Renal pelvis (tissue), 4 donors: ENCODE data around the gene SIK3. TPM values are rescaled to one million over a fixed set of nuclear protein-coding genes. Genes with fewer than 3 reads are reported as not detected.
"Not testable (repeated sequence)": the region's sequence is repeated elsewhere in the genome, so short reads cannot be mapped to it uniquely, and the experiment has no call there.

Experiments used
- DNase-seq: peaks from one replicate; pipeline ENCODE4 v3.0.0-alpha.2; 2013
- polyA plus RNA-seq, 3 donors: library from polyadenylated mRNA; unstranded; fragments of 120-200 nt; gene quantifications; one replicate each; pipeline ENCODE4 v1.2.1, GENCODE V29; 2013; ENCODE audit not compliant: insufficient read length in 3 of 3

Gene SIK3
- polyA plus RNA-seq, 3 donors, result 34.9 to 46.3 (median 45.6) TPM

DNA sequence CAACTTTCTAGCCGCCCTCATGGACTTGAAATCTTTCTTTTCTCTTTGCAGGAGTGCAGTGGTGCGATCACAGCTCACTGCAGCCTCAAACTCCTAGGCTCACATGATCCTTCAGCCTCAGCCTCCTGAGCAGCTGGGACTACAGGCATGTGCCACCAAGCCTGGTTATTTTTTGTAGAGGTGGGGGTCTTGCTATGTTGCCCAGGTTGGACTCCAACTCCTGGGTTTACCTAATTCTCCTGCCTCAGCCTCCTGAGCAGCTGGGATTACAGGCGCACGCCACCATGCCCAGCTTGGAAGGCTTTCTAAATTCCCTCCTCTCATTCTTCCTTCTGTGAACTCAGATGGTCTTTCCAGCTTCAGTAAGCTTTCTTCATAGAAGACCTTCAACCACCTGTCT is 256.1 kb downstream of the SIK3 start:
- no peak for DNase-seq

DNA sequence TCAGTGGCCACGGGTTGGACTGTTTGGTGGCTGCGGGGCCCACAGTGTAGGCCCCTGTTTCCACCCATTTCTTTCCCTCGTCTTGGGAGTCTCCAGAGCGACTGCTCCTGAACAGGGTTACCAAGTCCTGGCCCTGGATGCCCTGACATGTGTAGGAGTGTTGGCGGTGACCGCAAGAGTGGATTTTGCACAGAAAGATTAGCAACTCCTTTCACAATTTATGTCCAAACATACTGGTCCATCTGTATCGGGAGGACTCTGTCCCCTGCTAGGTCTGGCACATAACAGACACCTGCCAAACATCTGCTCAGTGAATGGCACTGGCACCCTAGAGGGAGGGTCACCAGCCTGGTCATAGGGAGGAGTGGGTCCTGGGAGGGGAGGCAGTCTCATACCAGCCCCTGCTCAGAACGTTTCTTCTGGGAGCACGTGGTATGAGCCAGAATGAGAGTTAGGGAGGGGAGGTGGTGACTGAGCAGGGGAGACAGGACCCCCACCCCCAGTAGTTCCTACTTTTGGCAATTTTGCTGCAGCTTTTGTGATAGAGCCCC is 257.4 kb downstream of the SIK3 start:
- no peak for DNase-seq

DNA sequence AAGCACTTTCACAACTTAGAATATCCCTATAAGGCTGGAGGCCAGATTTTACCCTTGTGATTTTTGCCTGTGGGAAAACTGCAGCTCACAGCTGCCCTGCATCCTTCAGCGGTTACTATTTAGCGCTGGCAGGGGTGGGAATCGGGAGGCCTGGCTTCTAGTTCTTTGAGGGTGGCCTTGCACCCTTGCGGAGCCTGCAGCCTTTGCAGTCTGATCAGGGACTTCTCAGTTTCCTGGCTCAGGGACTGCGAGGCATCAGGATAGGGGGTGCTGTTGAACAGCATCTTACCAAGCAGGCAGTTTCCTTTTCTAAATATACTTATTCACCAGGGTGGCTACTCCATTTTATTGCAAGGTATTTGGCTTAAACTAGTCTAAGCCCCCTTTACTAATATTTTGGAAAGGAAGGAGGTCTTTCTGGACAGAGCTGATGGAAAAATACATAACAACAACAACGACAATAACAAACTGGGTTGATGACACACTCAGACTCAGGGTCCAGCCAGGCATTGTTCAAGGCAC is 257.9 kb downstream of the SIK3 start:
- no peak for DNase-seq

DNA sequence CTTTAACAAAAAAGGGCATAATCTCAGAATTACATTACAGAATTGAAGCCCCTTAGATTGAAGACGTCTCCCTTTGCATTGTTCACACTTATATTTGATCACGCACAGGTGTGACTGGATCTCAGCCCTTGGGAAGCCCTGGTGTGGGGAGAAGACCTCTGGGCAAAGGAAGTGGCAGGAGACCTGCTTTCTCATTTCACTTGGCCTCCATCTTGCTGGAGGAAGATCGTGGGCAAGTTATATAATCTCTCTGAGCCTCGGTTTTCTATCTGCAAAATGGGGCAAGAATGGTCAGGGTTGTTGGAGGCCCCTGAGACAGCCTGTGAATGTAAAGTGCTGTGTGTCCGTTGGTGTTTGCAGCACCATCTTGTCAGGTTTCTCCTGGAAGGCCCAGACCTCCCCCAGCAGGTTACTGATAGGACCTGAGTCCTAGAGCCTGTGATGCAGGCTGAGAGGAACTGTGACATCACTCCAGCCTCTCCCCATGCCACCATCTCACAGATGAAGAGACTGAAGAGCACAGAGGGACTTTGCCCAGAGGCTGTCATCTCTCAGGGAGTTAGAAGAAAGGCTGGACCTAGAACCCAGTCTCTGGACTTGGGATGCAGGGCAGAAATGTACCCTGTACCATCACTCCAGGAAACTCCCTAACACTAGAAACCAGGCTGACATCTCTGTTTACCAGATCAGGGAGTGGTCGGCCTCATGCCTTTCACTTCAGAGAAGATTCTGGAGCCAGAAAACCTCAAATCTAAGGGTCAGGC is 259.7 kb downstream of the SIK3 start:
- no peak for DNase-seq

DNA sequence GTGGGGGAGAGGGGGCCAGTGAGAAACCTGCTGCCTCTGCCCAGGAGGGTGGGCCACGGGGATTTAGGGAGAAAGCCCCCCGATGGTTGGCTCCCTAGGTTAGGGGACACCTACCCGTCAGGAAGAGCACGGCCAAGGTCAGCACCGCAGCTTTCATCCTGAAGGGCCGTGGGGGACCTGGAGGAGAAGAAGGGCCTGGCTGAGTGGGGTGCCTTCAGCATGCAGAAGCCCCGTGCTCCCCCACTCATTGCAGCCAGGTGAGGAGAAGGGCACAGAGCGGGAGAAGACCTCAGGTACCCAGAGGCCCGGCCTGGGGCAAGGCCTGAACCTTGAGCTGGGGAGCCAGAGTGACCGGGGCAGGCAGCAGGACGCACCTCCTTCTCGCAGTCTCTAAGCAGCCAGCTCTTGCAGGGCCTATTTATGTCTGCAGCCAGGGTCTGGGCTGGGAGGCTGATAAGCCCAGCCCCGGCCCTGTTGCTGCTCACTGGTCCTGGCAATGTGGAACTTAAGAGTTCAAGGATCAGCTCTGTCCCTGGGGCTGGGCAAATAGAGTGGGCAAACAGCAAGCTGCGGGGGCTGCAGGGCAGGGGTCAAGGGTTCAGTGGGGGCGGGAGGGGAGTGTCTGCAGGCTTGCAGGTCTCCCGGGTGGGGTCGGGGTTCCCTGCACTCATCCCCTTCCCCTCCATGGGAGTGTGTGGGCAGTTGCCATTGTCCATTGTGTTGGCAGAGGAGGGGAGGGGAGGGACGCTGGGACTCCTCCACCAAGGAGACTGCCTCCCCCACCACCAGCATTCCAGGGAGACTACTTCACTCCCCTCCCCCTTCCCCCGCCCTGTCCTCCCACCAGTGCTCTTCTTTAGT is 260.8 kb downstream of the SIK3 start, which contains the start of gene APOA1:
Gene APOA1 (minus strand): TSS at position 392 of the 861 bp plus-strand sequence. CDS start 235 bp downstream, at position 157.
- DNase-seq, result peak; percentile 33

DNA sequence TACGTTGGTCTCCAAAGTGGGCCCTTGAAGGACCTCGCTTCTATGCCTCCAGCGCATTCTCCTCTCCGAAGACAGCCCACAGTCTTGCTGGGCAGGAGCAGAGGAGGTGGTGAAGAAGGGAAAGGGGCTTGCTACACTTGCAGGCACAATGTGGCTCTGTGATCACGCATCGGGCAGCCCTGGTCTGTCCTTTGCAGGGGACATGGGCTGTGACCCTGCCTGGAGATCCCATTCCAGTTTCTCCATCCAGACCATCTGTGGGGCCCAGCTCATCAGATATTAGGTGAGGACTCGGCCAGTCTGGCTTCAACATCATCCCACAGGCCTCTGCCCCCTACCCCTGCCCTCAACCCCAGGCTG is 261.6 kb downstream of the SIK3 start:
- no peak for DNase-seq

DNA sequence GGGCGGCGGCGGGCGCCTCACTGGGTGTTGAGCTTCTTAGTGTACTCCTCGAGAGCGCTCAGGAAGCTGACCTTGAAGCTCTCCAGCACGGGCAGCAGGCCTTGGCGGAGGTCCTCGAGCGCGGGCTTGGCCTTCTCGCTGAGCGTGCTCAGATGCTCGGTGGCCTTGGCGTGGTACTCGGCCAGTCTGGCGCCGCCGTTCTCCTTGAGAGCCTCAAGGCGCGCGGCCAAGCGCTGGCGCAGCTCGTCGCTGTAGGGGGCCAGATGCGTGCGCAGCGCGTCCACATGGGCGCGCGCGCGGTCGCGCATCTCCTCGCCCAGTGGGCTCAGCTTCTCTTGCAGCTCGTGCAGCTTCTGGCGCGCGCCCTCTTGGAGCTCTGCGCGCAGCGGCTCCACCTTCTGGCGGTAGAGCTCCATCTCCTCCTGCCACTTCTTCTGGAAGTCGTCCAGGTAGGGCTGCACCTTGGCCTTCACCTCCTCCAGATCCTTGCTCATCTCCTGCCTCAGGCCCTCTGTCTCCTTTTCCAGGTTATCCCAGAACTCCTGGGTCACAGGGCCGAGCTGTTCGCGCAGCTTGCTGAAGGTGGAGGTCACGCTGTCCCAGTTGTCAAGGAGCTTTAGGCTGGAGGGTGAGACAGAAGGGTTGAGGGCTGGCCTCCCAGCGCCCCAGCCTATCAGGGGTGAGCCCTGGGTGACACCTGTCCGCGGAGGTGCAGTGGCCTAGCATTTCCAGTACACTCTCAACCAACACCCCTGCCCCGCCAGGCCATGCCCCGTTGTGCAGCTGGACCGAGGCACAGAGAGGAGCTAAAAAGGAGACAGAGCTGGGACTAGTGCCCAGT is 262.2 kb downstream of the SIK3 start:
- DNase-seq, result peak; percentile 93

DNA sequence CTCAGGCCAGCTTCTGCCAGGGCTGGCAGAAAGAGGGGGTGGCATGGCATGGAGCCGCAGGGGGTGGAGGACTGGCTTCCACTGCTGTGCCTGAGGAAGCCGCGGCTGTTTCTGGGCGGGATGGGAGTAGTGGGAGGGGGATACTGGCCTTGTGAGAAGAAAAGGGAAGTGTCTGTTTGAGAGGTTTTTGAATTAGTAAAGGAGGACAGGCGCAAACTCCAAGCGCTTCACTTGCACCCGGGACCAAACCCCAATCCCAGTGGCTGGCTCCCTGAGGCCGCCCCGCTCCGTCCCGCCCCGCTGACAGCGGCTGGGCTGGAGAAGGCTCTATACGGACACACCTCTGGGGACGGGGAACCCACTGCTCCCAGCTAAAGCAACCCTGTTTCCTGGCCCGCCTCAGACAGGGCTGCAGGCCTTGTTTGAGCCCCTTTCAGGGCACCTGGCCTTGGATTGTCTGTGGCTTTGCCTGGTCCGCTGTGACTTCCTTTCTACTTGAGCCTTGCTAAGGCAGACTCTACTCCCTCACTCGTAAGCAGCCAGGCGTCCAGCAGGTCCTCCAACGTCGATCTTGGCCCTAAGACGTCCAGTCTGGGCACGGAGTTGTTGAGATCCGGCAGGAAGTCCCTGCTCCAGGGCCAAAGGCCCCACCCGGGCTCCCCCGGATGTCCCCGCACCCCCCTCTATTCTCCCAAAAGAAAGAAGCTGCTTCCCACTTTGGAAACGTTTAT is 263.0 kb downstream of the SIK3 start:
- DNase-seq, result no peak

DNA sequence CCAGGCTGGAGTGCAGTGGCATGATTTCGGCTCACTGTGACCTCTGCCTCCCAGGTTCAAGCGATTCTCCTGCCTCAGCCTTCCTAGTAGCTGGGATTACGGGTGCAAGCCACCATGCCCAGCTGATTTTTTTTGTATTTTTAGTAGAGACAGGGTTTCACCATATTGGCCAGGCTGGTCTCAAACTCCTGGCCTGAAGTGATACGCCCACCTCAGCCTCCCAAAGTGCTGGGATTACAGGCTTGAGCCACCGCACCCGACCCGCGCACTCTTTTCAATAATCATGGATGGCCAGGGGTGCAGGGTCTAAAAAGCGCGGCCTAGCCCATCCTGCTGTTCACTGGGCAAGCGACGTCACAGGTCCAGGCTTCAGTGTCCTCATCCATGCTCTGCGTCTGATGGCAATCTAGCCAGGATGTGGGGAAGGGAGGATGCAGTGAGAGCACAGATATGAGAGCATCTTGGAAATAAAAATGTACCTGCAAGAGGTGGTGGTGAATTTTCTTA is 263.6 kb downstream of the SIK3 start:
- not testable (repeated sequence) for DNase-seq

DNA sequence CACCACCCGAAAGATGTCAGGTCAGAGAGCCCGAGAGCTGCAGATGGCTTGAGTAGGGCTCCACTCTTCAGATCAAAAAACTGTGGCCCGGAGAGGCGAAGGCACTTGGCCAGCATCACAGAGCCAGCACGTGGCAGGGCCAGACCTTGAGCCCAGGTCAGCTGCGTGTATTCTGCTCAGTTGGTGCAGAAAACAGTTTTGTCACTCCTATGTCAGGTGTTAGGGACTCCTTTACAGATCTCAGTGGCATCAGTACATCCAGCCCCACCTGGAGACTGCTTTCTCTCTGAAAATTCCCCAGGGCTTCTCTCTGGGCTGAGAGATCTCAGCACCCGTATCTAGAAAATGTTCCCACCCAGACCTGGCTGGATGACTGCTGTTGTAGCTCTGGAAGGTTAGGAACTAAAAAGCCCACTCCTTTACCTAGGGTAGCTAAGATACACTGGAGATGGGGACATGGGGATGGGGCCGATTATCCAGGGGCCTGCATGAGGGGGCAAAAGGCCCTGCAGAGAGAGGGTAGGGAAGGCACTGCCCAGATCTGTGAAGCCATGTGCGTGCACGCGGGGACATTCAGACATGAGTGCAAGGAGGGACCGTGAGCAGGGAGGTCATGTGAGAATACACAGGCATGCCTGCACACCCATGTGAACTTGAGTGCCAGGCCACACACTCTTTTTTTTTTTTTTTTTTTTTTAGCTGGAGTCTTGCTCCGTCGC is 264.3 kb downstream of the SIK3 start:
- no peak for DNase-seq

DNA sequence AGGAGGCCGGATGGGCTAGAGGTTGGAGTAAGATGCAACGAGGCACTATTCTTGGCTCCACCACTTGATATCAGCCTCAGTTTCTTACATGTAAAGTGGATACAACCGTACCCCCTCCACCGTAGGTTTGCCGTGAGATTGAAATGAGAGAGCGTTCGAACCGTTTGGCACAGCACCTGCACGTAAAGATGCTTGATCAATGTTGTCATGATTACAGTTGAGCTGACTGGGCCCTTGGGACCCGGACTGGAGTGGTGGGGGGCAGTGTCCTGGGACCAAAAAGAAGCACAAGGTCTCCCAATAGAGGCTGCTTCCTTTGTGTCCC is 264.8 kb downstream of the SIK3 start:
- no peak for DNase-seq

DNA sequence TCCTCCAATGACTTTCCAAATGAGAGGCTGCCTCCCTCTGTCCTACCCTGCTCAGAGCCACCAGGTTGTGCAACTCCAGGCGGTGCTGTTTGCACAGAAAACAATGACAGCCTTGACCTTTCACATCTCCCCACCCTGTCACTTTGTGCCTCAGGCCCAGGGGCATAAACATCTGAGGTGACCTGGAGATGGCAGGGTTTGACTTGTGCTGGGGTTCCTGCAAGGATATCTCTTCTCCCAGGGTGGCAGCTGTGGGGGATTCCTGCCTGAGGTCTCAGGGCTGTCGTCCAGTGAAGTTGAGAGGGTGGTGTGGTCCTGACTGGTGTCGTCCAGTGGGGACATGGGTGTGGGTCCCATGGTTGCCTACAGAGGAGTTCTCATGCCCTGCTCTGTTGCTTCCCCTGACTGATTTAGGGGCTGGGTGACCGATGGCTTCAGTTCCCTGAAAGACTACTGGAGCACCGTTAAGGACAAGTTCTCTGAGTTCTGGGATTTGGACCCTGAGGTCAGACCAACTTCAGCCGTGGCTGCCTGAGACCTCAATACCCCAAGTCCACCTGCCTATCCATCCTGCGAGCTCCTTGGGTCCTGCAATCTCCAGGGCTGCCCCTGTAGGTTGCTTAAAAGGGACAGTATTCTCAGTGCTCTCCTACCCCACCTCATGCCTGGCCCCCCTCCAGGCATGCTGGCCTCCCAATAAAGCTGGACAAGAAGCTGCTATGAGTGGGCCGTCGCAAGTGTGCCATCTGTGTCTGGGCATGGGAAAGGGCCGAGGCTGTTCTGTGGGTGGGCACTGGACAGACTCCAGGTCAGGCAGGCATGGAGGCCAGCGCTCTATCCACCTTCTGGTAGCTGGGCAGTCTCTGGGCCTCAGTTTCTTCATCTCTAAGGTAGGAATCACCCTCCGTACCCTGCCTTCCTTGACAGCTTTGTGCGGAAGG is 265.6 kb downstream of the SIK3 start:
- DNase-seq, result no peak

DNA sequence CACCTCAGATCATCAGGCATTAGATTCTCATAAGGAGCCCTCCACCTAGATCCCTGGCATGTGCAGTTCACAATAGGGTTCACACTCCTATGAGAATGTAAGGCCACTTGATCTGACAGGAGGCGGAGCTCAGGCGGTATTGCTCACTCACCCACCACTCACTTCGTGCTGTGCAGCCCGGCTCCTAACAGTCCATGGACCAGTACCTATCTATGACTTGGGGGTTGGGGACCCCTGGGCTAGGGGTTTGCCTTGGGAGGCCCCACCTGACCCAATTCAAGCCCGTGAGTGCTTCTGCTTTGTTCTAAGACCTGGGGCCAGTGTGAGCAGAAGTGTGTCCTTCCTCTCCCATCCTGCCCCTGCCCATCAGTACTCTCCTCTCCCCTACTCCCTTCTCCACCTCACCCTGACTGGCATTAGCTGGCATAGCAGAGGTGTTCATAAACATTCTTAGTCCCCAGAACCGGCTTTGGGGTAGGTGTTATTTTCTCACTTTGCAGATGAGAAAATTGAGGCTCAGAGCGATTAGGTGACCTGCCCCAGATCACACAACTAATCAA is 266.4 kb downstream of the SIK3 start:
- no peak for DNase-seq

DNA sequence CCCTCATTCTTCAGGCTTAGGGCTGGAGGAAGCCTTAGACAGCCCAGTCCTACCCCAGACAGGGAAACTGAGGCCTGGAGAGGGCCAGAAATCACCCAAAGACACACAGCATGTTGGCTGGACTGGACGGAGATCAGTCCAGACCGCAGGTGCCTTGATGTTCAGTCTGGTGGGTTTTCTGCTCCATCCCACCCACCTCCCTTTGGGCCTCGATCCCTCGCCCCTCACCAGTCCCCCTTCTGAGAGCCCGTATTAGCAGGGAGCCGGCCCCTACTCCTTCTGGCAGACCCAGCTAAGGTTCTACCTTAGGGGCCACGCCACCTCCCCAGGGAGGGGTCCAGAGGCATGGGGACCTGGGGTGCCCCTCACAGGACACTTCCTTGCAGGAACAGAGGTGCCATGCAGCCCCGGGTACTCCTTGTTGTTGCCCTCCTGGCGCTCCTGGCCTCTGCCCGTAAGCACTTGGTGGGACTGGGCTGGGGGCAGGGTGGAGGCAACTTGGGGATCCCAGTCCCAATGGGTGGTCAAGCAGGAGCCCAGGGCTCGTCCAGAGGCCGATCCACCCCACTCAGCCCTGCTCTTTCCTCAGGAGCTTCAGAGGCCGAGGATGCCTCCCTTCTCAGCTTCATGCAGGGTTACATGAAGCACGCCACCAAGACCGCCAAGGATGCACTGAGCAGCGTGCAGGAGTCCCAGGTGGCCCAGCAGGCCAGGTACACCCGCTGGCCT is 267.9 kb downstream of the SIK3 start:
- DNase-seq, result no peak

DNA sequence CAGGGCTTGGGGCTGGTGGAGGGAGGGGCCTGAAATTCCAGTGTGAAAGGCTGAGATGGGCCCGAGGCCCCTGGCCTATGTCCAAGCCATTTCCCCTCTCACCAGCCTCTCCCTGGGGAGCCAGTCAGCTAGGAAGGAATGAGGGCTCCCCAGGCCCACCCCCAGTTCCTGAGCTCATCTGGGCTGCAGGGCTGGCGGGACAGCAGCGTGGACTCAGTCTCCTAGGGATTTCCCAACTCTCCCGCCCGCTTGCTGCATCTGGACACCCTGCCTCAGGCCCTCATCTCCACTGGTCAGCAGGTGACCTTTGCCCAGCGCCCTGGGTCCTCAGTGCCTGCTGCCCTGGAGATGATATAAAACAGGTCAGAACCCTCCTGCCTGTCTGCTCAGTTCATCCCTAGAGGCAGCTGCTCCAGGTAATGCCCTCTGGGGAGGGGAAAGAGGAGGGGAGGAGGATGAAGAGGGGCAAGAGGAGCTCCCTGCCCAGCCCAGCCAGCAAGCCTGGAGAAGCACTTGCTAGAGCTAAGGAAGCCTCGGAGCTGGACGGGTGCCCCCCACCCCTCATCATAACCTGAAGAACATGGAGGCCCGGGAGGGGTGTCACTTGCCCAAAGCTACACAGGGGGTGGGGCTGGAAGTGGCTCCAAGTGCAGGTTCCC is 268.6 kb downstream of the SIK3 start, which contains the start of gene APOC3:
Gene APOC3 (plus strand): TSS at position 383 of the 659 bp plus-strand sequence. CDS start 676 bp downstream, outside the sequence.
- DNase-seq, result no peak

DNA sequence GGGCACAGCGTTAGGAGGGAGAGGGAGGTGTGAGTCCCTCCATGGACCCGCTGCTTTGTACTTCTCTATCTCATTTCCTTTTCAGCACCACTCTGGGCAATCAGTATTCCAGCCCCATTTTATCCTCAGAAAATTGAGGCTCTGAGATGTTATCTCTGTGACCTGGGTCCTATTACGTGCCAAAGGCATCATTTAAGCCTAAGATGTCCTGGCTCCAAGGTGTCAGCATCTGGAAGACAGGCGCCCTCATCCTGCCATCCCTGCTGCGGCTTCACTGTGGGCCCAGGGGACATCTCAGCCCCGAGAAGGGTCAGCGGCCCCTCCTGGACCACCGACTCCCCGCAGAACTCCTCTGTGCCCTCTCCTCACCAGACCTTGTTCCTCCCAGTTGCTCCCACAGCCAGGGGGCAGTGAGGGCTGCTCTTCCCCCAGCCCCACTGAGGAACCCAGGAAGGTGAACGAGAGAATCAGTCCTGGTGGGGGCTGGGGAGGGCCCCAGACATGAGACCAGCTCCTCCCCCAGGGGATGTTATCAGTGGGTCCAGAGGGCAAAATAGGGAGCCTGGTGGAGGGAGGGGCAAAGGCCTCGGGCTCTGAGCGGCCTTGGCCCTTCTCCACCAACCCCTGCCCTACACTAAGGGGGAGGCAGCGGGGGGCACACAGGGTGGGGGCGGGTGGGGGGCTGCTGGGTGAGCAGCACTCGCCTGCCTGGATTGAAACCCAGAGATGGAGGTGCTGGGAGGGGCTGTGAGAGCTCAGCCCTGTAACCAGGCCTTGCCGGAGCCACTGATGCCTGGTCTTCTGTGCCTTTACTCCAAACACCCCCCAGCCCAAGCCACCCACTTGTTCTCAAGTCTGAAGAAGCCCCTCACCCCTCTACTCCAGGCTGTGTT is 269.4 kb downstream of the SIK3 start:
- no peak for DNase-seq
